Effector CD4-positive, alpha-beta T cell (primary cell): ENCODE measurements around the gene TRPM7.
"Not testable (repeated sequence)": the region's sequence is repeated elsewhere in the genome, so short reads cannot be mapped to it uniquely, and the experiment has no call there.

Source experiments
- DNase-seq: peaks from one replicate; pipeline ENCODE4 v3.0.0-alpha.2; 2020

The TRPM7 gene

DNA sequence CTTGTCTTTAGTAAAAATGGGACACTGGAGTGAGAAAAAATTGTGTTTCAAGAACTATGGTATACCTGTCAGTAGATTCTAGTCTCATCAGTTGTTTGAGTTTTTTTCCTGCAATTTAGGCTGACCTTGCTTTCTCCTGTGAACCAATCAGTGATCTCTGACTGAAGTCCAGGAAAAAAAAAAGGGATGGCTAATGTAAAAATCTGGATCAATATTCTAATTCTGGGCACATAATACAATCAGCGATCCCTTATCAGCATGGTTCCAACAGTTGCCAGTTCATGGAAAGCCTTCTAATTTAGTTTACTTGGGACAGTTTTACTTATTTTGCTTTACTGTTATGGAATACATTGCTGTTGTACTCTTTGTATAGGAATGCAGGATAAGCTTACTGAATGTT lies 17.0 kb downstream of the TRPM7 start:
- no peak for DNase-seq

DNA sequence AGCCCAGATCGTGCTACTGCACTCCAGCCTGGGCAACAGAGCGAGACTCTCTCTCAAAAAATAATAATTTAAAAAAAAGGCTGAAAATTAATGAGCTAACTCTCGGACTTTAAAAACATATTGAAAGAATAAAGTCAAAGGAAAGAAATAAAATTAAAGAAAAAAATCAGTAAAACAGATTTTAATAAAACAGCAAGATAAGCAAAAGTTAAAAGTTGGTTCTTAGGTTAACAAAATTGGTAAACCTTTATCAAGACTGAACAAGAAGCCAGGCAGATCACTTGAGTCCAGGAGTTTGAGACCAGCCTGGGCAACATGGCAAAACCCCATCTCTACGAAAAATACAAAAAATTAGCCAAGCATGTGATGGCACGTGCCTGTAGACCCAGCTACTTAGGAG lies 20.7 kb downstream of the TRPM7 start:
- DNase-seq = no peak

DNA sequence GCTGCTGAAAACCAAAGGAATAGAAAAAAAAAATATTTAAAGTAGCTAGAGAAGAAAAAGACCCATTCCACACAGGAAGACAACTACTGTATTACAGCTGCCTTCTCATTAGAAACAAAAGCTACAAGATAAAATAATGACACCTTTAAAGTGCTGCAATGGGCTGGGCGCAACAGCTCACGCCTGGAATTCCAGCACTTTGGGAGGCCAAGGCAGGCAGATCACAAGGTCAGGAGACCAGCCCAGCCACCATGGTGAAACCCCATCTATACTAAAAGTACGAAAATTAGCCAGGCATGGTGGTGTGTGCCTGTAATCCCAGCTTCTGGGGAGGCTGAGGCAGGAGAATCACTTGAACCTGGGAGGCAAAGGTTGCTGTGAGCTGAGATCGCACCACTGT lies 31.0 kb downstream of the TRPM7 start:
- DNase-seq = no peak

GRCh38 chr15:50653156-50653743 lies 33.3 kb downstream of the TRPM7 start:
- no peak for DNase-seq

- no peak for DNase-seq
These were observed 33.9 kb downstream of the TRPM7 start for GRCh38 chr15:50652671-50653070.

DNA sequence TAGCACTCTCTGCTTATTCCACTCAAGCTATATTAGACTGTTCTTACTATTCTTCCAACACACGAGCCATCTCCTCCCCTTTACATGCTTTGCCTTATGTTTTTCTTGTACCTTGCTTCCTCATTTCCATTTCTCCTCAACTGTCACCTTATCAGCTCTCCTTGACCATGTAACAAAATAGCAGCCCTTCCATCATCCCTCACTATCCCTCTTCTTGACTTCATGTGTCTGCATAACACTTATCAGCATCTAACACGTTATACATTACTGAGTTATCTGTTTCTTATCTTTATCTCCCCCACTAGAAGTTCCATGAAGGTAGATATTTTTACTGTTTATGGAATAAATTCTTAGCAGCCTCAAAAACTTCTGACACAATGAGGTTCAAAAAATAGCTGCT lies 45.3 kb downstream of the TRPM7 start:
- no peak for DNase-seq

DNA sequence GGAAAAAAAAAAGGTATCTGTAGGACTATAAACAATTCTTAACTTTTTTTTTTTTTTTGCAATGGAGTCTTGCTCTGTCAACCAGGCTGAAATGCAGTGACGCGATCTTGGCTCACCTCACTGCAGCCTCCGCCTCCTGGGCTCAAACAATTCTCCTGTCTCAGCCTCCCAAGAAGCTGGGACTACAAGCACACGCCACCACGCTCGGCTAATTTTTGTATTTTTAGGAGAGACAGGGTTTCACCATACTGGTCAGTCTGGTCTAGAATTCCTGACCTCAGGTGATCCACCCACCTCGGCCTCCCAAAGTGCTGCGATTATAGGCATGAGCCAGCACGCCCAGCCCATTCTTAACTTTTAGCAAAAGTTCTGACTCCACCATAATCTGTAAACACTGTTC lies 50.5 kb downstream of the TRPM7 start:
- no peak for DNase-seq

DNA sequence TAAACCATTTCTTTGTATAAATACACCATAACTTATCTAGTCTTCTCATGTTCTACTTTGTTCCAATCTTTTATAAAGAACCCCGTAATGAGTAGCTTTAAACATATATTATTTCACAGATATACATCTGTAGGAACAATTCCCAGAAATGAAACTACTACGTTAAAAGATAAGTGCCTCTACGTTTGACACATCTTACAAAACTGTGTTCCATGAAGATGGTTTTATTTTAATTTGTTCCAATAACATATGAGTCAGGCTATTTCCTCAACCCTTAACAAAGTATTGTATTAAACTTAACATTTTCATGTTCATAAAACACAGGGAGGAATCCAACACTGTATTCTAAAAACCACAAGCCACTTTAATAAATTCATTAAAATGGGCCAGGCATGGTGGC lies 52.9 kb downstream of the TRPM7 start:
- no peak for DNase-seq

GRCh38 chr15:50628421-50628820 lies 58.2 kb downstream of the TRPM7 start:
- DNase-seq = no peak

GRCh38 chr15:50627351-50628055 lies 59.1 kb downstream of the TRPM7 start:
- DNase-seq = no peak

DNA sequence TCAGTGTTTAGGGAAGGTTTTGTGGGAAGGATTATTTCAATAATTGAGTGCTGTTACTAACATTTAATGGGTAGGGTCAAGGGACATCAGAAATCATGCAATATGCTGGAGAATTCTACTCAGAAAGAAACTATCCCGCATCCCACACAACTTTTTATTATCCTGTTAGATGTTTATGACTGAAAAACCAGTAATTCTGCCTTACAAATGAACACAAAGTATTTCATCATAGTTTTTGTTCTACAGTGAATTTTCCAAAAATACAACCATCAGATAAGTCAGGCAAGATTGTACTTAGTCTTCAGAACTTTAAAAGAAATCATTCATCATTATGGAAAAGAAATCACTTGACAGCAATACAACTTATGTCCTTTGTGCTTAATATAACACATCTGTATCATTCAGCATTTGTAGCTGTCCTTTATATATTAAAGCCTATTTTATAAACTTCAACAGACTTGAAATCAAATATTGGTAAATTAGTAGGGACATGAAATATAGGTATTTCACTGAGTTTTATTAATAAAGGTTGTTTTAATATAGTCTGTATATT lies 61.9 kb downstream of the TRPM7 start:
- no peak for DNase-seq

DNA sequence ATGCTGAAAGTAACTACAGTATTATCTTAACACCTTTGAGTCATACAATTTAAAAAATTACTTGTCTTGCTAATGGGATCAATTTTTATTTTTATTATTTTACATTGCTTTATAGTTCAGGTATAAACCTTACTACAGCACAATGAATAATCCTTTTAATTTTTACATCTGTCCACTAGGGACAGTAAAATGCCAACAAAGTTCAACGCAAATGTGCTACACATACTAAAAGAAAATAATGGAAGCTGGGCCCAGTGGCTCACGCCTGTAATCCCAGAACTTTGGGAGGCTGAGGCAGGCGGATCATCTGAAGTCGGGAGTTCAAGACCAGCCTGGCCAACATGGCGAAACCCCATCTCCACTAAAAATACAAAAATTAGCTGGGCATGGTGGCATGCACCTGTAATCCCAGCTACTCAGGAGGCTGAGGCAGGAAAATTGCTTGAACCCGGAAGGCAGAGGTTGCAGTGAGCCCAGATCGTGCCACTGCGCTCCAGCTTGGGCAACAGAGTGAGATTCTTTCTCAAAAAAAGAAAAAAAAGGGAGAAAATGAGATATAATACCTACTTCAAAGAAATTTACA lies 64.1 kb downstream of the TRPM7 start:
- DNase-seq = not testable (repeated sequence)

DNA sequence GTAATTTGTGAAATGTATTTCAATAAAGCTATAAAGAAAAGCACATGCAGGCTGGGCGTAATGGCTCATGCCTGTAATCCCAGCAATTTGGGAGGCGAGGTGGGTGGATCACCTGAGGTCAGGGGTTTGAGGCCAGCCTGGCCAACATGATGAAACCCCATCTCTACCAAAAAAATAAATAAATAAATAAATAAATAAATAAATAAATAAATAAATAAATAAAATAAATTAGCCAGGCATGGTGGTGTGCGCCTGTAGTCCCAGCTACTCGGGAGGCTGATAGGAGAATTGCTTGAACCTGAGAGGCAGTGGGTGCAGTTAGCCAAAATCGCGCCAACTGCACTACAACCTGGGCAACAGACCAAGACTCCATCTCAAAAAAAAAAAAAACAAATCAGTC lies 69.6 kb downstream of the TRPM7 start:
- not testable (repeated sequence) for DNase-seq

GRCh38 chr15:50616554-50616953 lies 70.0 kb downstream of the TRPM7 start:
- not testable (repeated sequence) for DNase-seq

DNA sequence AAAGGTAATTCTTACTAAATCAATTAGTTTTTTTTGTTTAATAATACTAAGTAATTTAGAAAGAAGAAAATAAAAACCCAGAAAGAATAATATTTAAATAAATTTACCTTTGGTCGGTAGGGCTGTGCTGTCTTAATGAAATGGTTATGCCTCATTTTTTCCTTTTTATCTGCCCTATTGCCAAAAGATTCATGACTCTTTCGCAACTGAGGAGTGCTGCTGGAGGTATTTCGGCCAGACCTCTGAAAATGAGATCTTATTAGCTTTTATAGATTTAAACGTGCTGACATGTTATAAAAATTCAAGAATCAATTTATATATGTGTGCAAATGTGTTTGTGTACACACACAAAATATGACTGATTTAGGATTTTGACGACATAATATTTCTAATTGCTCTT lies 73.0 kb downstream of the TRPM7 start:
- DNase-seq = no peak

GRCh38 chr15:50607129-50607528 lies 79.5 kb downstream of the TRPM7 start:
- DNase-seq = no peak

DNA sequence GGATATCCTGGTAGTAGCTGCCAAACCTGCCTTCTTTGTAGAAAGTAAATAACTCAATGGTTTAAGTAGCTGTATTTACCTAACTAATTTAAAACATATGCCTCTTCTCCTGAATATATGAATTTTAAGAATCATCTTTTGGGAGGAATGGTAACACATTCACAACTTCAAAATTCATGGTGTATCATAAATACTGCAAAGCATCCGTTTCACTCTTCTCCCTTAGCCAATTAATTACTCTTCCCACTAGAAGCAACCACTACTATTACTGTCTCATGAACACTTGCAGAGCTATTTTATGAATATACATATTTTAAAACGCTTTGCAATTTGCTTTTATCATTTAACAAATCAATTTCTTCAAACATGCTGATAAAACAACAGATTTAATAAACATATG lies 81.1 kb downstream of the TRPM7 start:
- no peak for DNase-seq

GRCh38 chr15:50602028-50602427 lies 84.6 kb downstream of the TRPM7 start:
- DNase-seq = not testable (repeated sequence)

GRCh38 chr15:50594311-50594710 lies 92.3 kb downstream of the TRPM7 start:
- DNase-seq = no peak

GRCh38 chr15:50593761-50594160 lies 92.8 kb downstream of the TRPM7 start:
- no peak for DNase-seq

- DNase-seq = no peak
These were observed 96.3 kb downstream of the TRPM7 start for GRCh38 chr15:50590288-50590687.

DNA sequence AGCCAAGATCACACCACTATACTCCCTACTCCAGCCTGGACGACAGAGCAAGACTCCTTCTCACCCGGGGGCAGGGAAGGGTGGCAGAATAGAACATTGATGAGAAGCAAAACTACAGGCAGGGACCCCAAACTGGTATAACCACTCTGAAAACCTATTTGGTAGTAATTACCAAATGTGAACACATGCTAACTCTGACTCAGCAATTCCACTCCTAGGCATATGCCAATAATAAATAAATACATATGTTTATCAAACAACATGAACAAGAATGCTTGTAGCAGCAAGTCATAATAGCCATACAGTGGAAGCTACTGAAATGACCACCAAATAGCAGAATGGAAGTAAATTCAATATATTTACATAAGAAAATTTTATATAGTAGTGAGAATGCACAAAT lies 109.1 kb downstream of the TRPM7 start:
- DNase-seq = no peak

DNA sequence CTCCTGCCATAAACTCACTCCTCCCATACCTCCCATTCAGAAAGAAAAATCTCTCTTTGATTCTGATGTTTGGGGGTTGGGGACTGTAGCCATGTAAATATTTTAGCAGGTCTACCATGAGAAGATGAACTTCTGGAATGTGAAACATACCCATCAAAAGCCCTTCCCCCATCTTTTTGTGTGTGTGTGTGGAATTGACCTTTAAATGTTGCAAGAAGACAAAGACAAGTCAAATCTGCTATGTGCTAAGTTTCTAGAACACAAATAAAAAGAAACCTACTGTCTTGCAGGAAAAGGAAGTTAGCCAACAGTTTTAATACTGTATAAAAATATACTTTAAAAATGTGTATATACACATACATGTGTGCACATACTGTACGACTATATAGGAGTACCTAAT lies 110.4 kb downstream of the TRPM7 start:
- no peak for DNase-seq

DNA sequence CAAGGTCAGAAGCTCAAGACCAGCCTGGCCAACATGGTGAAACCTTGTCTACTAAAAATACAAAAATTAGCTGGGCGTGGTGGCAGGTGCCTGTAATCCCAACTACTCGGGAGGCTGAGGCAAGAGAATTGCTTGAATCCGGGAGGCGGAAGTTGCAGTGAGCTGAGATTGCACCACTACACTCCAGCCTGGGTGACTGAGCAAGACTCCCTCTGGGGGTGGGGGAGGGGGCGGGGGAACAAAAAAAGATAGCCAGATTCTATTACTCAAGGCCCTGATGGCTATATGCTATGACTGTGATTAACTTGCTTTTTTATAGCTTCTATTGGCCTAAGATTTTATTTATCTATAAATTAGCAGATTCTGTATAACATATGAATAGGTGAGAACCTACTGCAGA lies 112.8 kb downstream of the TRPM7 start:
- DNase-seq = not testable (repeated sequence)
